GM10266 (cell line): ENCODE results near the gene RGS13.
"Not testable (repeated sequence)": the region's sequence is repeated elsewhere in the genome, so short reads cannot be mapped to it uniquely, and the experiment has no call there.

Experiments
- DNase-seq: peaks from one replicate; pipeline ENCODE4 v3.0.0; 2012; ENCODE audit errors: extremely low spot score
- TF ChIP-seq, protein P1 (sequence below): IDR thresholded peaks from 2 replicates; pipeline ENCODE4 v1.5.1; 2012; ENCODE audit warnings: mild to moderate bottlenecking, low read depth; ENCODE audit not compliant: control insufficient read depth, insufficient read depth; ENCODE audit errors: missing control alignments

RGS13 gene

DNA sequence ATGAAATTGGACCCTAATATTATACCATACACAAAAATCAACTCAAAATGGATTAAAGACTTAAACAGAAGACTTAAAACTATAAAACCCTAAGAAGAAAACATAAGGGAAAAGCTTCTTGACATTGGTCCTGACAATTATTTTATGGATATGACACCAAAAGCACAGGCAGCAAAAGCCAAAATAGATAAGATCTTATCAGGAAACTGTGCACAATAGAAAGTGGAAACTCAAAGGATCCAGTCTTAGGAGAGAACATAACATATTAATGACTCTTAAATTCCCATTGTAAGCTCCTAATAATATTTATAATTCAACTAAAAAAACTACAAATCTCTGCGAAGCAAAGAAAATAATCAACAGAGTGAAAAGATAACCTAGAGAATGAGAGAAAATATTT is 39.8 kb downstream of the RGS13 start:
- TF ChIP-seq, protein P1, sequence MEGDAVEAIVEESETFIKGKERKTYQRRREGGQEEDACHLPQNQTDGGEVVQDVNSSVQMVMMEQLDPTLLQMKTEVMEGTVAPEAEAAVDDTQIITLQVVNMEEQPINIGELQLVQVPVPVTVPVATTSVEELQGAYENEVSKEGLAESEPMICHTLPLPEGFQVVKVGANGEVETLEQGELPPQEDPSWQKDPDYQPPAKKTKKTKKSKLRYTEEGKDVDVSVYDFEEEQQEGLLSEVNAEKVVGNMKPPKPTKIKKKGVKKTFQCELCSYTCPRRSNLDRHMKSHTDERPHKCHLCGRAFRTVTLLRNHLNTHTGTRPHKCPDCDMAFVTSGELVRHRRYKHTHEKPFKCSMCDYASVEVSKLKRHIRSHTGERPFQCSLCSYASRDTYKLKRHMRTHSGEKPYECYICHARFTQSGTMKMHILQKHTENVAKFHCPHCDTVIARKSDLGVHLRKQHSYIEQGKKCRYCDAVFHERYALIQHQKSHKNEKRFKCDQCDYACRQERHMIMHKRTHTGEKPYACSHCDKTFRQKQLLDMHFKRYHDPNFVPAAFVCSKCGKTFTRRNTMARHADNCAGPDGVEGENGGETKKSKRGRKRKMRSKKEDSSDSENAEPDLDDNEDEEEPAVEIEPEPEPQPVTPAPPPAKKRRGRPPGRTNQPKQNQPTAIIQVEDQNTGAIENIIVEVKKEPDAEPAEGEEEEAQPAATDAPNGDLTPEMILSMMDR: no peak
- no peak for DNase-seq

DNA sequence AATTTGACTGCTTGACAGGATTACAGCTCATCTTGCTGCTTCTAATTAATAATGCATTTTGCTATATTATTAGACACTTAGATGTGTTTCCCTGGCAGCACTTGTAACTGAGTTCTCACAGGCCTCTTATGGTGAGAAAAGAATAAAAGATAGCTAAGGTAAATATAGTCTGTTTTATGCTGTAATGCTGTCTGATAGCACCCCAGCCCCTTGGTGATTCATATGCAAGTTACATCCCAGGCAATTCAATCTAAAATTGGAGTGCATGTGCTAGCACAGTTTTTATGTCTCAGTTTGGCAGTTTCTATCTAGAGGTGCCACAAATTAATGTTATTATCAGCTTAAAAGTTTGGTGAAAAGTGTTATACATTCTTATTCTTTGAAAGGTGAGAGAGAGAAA is 42.2 kb downstream of the RGS13 start:
- TF ChIP-seq, protein P1: no peak
- DNase-seq: no peak

DNA sequence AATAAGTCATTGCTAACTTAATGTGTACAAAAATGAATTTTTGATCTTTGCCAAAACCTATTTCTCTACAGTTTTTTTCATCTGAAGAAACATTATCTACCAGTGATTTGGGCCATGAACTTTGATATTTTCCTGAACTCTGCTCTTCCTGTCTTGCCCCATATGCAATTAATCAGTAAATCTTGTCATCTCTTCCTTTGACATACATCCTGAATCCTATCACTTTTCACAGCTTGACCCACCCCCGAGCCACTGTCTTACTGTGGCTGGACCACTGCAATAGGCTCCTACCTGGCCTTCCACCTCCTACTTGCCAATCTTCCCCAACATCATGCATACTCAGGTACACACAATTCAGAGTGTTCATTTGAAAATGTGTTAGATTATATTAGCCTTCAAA is 46.4 kb downstream of the RGS13 start:
- TF ChIP-seq, protein P1: no peak
- DNase-seq: no peak

DNA sequence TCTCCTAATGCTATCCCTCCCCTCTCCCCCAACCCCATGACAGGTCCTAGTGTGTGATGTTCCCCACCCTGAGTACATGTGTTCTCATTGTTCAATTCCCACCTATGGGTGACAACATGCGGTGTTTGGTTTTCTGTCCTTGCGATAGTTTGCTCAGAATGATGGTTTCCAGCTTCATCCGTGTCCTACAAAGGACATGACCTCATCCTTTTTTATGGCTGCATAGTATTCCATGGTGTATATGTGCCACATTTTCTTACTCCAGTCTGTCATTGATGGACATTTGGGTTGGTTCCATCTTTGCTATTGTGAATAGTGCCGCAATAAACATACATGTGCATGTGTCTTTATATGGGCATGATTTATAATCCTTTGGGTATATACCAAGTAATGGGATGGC is 47.1 kb downstream of the RGS13 start:
- not testable (repeated sequence) for DNase-seq

DNA sequence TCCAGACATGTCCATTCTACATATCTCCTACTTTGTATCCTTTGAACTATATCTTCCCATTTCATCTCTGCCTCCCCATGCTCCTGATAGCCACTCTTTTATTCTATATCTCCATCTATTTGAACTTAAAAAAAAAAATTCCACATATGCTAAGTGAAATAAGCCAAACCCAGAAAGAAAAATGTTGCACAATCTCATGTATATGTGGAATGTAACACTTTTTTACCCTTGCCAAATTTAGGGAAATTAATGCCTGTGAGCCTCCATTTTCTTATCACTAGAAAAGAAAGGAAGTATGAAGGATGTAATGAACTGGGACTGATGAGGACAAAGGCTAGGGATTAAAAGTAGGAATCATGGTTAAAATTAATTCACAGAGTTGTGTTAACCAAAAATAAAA is 53.5 kb downstream of the RGS13 start:
- TF ChIP-seq, protein P1: no peak
- DNase-seq: no peak

DNA sequence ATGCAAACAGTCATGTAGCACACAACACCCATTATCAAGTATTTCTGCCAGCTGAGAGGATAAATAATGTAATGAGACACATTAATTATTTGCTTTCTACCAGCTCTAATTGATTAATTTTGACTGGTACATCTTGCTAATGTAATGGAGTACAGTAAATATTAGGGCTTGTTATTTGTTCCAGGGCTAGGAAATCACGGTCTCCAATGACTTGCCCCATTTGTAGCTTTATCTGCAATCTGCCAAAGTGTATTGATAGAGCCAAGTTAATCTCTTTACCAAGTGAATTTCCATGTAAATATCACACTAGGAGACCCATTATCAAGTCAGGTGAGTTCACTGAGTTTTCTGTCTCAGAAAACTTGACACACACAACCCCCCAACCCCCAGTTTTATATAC is 55.1 kb downstream of the RGS13 start:
- no peak for DNase-seq

DNA sequence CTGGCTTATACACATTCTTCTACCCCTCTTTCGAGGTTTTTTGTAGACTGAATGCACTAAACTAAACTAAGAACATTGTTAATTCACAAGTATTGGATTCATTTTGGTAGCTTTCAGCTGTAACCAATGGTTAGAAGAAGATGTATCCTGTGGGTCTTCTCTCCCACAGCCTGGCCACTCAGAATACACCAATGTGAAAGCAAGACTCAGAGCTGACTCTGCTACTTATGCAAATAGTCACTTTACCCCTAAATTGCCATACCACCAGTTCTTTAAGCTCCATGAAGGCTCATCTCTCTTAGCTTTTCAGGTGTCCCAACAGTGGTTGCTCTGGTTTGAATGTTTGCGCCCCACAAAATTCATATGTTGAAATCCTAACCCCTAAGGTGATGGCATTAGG is 60.1 kb downstream of the RGS13 start:
- TF ChIP-seq, protein P1: no peak
- DNase-seq: no peak

More for the DNA sequence above, 55.1 kb downstream of the RGS13 start:
- TF ChIP-seq, protein P1: no peak

DNA sequence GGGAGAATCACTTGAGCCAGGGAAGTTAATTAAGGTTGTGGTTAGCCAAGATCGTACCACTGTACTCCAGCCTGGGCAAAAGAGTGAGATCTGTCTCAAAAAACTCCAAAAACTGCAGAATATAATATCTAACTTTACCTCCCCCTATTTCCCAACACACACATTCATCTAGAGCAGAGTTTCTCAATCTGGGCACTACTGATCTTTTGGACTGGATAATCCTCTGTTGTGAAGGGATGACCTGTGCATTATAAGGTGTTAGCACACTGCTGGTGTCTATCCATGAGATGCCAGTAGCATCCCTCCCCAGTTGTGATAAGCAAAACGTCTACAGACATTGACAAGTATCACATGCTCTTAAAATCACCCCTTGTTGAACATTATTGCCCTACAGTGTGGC is 61.8 kb downstream of the RGS13 start:
- TF ChIP-seq, protein P1: no peak
- no peak for DNase-seq
